ENCODE data around the gene RNASE2. TPM values are rescaled to one million over a fixed set of nuclear protein-coding genes. Genes with fewer than 3 reads are reported as not detected.

Gene RNASE2
- total RNA-seq, 1 experiment from 2014 or later: not detected

DNA sequence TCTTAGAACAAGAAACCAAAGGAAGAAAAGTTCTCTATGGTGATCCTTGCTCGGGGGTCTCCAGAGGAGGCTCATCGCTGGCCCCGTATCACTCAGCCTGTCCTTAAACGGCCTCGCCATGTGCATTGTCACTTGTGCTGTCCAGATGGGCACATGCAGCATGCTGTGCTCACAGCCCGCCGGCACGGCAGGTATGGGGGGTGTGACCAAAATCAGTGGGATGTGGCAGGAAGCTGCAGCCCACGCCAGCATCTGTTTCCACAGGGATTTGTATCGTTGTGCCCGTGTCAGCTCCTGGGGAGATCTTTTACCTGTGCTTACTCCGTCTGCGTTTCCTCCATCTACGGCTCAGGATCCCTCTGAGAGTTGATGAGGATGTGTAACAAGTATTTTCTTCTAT, 41.2 kb downstream of the RNASE2 start (continued):
- TF ChIP-seq, protein P1, sequence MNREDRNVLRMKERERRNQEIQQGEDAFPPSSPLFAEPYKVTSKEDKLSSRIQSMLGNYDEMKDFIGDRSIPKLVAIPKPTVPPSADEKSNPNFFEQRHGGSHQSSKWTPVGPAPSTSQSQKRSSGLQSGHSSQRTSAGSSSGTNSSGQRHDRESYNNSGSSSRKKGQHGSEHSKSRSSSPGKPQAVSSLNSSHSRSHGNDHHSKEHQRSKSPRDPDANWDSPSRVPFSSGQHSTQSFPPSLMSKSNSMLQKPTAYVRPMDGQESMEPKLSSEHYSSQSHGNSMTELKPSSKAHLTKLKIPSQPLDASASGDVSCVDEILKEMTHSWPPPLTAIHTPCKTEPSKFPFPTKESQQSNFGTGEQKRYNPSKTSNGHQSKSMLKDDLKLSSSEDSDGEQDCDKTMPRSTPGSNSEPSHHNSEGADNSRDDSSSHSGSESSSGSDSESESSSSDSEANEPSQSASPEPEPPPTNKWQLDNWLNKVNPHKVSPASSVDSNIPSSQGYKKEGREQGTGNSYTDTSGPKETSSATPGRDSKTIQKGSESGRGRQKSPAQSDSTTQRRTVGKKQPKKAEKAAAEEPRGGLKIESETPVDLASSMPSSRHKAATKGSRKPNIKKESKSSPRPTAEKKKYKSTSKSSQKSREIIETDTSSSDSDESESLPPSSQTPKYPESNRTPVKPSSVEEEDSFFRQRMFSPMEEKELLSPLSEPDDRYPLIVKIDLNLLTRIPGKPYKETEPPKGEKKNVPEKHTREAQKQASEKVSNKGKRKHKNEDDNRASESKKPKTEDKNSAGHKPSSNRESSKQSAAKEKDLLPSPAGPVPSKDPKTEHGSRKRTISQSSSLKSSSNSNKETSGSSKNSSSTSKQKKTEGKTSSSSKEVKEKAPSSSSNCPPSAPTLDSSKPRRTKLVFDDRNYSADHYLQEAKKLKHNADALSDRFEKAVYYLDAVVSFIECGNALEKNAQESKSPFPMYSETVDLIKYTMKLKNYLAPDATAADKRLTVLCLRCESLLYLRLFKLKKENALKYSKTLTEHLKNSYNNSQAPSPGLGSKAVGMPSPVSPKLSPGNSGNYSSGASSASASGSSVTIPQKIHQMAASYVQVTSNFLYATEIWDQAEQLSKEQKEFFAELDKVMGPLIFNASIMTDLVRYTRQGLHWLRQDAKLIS (CRISPR knock-in tag; IDR thresholded peaks at IDR 0.05; ENCODE audit: borderline replicate concordance): no peak
- TF ChIP-seq, protein P2, sequence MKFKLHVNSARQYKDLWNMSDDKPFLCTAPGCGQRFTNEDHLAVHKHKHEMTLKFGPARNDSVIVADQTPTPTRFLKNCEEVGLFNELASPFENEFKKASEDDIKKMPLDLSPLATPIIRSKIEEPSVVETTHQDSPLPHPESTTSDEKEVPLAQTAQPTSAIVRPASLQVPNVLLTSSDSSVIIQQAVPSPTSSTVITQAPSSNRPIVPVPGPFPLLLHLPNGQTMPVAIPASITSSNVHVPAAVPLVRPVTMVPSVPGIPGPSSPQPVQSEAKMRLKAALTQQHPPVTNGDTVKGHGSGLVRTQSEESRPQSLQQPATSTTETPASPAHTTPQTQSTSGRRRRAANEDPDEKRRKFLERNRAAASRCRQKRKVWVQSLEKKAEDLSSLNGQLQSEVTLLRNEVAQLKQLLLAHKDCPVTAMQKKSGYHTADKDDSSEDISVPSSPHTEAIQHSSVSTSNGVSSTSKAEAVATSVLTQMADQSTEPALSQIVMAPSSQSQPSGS (CRISPR knock-in tag; IDR thresholded peaks at IDR 0.05; ENCODE audit: borderline replicate concordance, low read depth): no peak
- no peak for TF ChIP-seq SMAD4 (CRISPR knock-in tag; IDR thresholded peaks at IDR 0.05)
- TF ChIP-seq ESRRA (CRISPR knock-in tag; IDR thresholded peaks at IDR 0.05; ENCODE audit: borderline replicate concordance): no peak
- no peak for TF ChIP-seq NR3C1 (CRISPR knock-in tag; conservative IDR thresholded peaks at IDR 0.05; ENCODE audit: low read depth)
- TF ChIP-seq ELF4 (CRISPR knock-in tag; IDR thresholded peaks at IDR 0.05; ENCODE audit: low read depth): no peak
- TF ChIP-seq MXD4 (CRISPR knock-in tag; IDR thresholded peaks at IDR 0.05; ENCODE audit: borderline replicate concordance): no peak
- TF ChIP-seq, protein P3, sequence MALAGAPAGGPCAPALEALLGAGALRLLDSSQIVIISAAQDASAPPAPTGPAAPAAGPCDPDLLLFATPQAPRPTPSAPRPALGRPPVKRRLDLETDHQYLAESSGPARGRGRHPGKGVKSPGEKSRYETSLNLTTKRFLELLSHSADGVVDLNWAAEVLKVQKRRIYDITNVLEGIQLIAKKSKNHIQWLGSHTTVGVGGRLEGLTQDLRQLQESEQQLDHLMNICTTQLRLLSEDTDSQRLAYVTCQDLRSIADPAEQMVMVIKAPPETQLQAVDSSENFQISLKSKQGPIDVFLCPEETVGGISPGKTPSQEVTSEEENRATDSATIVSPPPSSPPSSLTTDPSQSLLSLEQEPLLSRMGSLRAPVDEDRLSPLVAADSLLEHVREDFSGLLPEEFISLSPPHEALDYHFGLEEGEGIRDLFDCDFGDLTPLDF (CRISPR knock-in tag; IDR thresholded peaks at IDR 0.05): no peak
- TF ChIP-seq, protein P4, sequence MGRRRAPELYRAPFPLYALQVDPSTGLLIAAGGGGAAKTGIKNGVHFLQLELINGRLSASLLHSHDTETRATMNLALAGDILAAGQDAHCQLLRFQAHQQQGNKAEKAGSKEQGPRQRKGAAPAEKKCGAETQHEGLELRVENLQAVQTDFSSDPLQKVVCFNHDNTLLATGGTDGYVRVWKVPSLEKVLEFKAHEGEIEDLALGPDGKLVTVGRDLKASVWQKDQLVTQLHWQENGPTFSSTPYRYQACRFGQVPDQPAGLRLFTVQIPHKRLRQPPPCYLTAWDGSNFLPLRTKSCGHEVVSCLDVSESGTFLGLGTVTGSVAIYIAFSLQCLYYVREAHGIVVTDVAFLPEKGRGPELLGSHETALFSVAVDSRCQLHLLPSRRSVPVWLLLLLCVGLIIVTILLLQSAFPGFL (CRISPR knock-in tag; IDR thresholded peaks at IDR 0.05; ENCODE audit: borderline replicate concordance): no peak
- TF ChIP-seq NR1H2 (CRISPR knock-in tag; IDR thresholded peaks at IDR 0.05): no peak
- TF ChIP-seq, protein P5, sequence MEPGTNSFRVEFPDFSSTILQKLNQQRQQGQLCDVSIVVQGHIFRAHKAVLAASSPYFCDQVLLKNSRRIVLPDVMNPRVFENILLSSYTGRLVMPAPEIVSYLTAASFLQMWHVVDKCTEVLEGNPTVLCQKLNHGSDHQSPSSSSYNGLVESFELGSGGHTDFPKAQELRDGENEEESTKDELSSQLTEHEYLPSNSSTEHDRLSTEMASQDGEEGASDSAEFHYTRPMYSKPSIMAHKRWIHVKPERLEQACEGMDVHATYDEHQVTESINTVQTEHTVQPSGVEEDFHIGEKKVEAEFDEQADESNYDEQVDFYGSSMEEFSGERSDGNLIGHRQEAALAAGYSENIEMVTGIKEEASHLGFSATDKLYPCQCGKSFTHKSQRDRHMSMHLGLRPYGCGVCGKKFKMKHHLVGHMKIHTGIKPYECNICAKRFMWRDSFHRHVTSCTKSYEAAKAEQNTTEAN (CRISPR knock-in tag; IDR thresholded peaks at IDR 0.05): no peak
- TF ChIP-seq, protein P6, sequence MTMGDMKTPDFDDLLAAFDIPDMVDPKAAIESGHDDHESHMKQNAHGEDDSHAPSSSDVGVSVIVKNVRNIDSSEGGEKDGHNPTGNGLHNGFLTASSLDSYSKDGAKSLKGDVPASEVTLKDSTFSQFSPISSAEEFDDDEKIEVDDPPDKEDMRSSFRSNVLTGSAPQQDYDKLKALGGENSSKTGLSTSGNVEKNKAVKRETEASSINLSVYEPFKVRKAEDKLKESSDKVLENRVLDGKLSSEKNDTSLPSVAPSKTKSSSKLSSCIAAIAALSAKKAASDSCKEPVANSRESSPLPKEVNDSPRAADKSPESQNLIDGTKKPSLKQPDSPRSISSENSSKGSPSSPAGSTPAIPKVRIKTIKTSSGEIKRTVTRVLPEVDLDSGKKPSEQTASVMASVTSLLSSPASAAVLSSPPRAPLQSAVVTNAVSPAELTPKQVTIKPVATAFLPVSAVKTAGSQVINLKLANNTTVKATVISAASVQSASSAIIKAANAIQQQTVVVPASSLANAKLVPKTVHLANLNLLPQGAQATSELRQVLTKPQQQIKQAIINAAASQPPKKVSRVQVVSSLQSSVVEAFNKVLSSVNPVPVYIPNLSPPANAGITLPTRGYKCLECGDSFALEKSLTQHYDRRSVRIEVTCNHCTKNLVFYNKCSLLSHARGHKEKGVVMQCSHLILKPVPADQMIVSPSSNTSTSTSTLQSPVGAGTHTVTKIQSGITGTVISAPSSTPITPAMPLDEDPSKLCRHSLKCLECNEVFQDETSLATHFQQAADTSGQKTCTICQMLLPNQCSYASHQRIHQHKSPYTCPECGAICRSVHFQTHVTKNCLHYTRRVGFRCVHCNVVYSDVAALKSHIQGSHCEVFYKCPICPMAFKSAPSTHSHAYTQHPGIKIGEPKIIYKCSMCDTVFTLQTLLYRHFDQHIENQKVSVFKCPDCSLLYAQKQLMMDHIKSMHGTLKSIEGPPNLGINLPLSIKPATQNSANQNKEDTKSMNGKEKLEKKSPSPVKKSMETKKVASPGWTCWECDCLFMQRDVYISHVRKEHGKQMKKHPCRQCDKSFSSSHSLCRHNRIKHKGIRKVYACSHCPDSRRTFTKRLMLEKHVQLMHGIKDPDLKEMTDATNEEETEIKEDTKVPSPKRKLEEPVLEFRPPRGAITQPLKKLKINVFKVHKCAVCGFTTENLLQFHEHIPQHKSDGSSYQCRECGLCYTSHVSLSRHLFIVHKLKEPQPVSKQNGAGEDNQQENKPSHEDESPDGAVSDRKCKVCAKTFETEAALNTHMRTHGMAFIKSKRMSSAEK (CRISPR knock-in tag; IDR thresholded peaks at IDR 0.05; ENCODE audit: borderline replicate concordance): no peak

All from WTC11 (cell line).